Stimulated activated CD4-positive, alpha-beta T cell treated with anti-CD3 and anti-CD28 coated beads, Interleukin-12 subunit alpha, Interleukin-12 subunit beta, amount 100 ng/mL, for 4 hours (primary cell): ENCODE measurements around the gene ADGRG7.

Experiments used
- DNase-seq: peaks from one replicate; pipeline ENCODE4 v3.0.0-alpha.2; 2020

Gene ADGRG7

DNA sequence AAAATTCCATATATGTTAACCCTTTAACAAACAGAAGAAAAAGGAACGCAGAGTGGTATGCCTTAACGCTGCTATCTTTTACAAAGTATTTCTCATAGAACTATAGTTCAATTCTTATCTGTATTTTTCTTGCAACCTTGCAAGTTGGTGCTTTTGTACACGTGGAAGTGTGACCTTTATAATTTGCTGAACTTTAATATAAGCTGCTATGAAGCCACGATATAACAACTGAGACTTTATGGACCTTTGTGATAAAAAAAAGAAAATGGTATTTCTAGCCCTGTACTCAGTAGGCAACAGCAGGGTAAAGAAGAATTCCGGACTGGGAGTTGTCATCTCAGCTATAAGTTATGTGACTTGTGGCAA lies 93.6 kb downstream of the ADGRG7 start:
- no peak for DNase-seq

DNA sequence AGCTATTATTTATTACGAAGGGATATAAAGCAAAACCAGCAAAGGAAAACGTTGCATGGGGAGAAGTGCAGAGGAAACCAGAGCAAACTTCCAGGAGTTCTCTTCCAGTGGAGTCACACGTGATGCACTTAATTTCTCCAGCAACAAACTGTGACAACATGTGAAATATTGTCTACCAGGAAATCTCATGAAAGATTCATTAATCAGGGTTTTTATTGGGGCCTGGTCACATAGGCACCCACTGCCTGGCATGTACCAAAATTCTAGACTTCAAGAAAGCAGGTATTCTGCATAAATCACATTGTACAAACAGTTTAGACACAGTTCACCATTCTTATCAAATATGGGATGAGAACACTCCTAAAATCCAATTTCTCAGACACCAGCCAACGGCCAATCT lies 94.5 kb downstream of the ADGRG7 start:
- no peak for DNase-seq

DNA sequence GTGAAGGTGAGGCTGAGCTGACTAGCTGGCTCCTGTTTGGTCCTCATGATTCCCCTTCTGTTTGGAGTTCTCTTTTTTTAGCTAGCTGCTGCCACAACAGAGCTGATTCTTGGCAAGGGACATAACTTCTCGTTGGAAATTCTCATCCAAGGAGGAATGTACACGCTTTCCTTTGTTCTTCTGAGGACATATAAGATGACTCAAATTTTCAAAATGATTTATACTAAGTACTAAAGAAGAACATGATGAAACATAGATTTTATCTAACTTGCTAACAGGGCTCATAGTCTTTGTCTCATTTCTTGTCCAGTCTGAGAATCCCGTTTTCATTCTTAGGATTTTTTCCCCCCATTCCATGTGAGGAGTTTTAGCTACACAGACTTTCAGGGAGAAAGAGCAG lies 97.0 kb downstream of the ADGRG7 start:
- DNase-seq, result no peak

DNA sequence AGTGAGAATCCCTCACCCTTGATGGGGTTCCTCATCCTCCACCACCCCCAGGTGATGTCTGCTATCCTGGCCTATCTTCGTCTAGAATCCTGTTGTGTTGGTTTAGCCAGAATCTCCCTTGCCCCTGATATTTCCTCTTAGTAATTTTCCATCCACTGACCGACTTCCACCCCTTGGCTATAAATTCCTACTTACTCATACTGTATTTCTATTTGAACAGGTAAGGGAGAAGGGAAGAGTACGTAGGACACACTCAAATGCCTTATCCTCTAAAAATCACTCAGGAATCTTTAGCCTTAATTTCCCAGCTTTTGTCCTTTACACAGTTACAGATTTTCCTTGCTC lies 99.2 kb downstream of the ADGRG7 start:
- no peak for DNase-seq

DNA sequence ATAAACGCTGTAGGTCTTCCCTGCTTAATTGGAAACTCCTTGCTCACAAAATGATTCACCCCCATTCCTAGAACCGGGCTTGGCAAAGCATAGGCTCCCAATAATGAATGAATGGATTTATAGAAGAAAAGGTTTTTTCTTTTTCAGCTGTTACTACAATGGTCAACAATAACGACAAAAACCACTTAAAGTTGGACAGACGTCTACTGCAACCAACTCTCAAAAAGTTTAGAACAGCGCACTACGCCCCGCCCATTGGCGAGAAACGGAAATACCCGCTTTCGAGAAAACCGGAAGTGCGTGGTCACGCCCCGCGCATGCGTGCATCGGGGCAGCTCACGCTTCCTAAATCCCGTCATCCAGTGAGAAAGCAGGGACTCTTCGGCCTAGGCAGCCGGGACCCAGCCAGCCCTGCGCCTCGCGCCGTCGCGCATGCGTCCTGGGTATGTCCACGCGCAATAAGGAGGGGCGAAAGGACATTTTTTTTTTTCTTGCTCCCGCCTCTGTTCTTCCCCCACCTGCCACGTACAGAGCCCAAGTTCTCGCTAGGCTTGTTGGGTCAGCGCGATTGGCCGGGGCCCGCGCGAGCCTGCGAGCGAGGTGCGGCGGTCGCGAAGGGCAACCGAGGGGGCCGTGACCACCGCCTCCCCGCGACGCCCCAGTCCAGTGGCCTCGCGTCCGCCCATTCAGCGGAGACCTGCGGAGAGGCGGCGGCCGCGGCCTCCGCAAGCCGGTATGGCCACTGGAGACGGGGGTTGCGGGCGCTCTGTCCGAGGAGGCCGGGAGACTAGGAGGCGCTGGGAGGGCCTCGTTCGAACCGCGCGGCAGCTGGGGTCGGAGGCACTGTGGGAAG lies 99.8 kb downstream of the ADGRG7 start, which contains the start of gene TFG:
TSS of gene TFG (plus strand) at position 506 of the 853 bp plus-strand sequence. CDS start 4,192 bp downstream, outside the sequence.
- peak; percentile 97 for DNase-seq

DNA sequence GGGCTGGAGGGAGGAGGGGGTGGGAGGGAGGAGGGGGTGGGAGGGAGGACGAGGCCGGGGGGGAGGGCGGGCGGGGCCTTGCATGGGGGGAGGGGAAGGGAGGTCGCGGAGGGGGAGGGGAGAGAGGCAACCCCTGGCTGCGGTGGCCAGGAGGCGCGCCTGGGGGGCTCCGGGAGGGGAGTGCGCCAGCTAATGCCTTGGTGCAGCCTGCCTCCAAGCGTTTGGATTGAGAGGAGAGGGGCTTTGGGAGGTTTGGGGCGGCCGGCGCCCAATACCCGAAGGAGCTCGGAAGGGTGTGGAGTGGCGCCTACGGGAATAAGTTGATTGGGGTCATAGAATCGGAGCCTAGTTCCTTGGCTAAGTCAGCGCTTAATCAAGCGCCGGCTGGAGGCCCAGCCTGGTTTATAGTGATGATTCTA lies 100.5 kb downstream of the ADGRG7 start:
- DNase-seq, result peak; percentile 33

DNA sequence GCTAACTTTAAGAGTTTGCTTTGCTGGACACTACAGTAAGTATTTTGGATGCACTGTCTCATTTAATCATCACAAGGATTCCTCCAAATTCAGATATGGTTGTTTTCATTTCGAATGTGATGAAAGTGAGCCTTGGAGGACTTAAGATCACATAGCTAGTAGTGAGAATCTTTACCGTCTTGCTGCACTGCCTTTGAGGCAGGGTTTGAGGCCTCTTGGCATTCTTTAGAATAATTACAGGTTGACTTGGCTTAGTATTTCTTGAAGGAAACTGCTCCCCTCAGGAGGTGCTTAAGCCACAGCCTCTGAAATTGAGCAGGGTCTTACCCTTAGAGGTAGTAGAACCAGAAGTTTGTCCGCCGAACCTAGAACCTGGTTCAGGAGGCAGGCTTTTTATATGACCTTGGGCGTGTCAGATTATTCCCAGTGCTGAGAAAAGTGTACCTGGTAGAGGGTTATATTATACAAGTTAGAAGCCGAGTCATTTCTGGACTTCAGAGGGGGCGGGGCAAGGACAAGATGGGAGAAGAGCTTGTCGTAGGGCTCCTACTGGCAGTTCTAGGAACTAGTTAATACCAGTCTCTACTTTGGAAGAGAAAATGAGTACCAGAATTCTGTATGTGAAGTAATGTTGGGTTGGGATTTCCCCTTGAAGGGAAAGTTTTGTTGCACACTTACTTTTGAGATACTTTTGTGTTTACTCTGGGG lies 101.0 kb downstream of the ADGRG7 start:
- peak; percentile 61 for DNase-seq

DNA sequence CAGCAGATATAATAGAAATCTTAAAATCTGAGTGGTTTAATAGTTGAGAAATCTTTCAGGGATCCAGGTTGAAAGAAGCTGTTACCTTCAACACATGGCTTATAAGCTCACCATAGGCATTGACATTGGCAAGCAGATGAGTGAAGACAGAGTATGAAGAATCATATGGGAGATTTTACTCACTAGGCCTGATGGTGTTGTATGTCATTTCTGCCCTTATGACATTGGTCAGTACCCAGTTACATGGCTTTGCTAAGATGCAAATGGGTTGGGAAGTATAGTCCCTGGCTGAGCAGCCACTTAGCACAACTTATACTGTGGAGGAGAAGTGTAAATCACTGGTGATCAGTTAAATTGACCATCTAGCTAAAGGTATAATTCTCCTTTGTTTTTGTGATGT lies 105.8 kb downstream of the ADGRG7 start:
- DNase-seq, result no peak

DNA sequence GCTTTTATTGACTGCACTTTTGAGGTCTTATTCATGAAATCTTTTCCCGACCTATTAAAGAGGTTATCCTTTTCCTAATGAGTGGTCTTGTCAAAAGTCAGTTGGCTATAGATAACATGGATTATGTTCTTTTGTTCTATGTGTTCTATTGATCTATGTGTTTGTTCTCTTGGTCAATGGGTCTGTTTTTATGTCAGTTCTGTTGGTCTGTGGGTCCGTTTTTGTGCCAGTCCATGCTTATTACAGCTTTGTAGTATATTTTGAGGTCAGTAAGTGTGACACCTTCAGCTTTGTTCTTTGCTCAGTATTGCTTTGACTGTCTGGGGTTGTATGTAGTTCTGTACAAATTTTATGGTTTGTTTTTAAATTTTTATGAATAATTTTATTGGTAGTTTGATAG lies 107.7 kb downstream of the ADGRG7 start:
- no peak for DNase-seq

DNA sequence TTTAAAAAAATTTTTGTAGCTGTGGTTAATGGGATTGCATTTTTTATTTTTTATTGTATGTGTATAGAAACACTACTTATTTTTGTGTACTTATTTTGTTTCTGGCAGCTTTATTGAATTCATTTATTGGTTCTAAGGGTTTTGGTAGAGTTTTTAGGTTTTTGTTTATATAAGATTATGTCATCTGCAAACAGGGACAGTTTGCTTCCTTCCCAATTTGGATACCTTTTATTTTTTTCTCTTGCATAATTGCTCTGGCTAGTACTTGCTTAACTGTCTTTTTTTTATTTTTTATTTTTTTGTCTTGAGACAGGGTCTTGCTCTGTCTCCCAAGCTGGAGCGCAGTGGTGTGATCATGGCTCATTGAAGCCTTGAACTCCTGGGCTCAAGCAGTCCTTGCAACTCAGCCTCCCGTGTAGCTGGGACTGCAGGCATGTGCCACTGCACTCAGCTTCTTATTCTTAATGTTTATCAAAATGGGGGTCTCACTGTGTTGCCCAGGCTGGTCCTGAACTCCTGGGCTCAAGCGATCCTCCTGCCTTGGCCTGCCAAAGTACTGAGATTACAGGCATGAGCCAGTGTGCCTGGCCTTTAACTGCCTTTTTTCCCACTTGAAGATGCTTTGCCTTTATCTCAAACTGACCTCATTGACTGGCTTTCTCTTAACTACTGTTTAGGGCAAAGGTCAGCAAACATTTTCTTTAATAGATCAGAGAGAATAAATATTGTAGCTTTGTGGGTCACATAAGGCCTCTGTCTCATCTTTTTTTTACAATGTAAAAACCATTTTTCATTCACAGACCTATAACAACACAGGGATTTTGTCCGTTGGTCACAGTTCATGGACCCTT lies 108.5 kb downstream of the ADGRG7 start:
- DNase-seq, result no peak

DNA sequence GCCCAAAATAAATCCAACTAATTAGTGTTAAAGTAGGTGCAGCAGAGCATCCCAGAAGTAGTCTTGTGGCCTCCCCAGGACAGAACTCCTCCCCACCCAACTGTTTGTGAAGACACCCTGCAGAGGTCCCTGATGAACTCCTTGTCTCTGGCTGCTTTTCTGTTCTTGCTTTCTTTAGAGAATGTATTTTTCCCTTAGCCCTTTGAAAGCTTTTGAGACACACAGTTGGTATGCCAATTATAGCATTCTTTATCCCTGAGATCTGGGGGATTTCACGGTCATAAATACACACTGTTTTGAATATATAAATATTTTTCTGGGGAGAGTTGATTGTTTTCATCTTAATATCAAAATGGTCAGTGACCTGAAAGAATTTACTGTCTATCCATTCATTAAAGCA lies 109.7 kb downstream of the ADGRG7 start:
- DNase-seq, result no peak

DNA sequence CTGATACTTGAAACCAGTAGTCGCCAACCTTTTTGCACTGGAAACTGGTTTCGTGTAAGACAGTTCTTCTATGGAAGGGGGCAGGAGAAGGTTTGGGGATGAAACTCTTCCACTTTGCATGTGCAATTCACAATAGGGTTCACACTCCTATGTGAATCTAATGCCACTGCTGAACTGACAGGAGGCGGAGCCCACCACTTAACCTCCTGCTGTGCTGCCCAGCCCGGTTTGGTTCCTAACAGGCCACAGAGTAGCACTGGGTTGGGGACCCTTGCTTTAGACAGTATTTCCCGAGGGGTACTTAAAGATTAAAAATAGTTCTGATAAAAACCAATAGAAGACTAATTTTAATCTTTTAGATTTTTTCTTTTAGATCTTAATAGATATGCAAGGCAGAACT lies 111.0 kb downstream of the ADGRG7 start:
- DNase-seq, result no peak

DNA sequence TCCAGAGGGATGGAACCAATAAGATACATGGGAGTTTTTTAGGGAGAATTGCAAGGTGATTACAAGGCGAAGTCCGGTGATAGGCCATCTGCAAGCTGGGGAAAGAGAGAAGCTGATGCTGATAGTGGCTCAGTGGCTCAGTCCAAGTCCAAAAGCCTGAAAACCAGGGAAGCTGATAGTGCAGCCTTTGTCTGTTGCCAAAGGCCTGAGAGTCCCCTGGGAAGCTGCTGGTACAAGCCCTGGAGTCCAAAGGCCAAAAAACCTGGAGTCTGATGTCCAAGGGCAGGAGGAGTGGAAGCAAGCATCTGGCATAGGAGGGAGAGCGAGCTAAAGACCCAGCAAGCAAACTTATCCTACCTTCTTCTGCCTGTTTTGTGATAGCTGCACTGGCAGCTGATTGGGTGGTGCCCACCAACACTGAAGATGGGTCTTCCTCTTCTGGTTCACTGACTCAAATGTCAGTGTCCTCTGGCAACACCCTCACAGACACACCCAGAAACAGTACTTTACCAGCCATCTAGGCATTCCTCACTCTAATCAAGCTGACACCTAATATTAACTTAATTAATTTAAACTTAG lies 116.6 kb downstream of the ADGRG7 start:
- no peak for DNase-seq

DNA sequence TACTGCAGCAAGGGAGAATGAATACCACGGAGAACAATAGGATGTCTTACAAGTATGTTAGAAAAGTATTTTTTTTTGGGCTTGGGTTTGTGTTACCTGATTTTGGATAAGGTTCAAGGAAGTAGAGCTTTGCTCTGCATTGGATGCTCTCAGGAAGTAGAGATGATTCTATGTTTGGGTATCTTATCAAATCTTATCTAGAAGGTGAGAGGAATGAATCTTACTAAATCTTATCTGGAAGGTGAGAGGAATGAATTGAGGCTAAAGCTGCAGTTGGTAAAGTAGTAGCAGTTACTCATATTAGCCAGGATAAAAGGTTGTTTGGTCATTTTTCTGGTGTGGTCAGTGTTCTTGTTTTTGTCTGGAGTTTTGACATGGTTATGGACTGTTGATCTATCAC lies 117.3 kb downstream of the ADGRG7 start:
- no peak for DNase-seq

DNA sequence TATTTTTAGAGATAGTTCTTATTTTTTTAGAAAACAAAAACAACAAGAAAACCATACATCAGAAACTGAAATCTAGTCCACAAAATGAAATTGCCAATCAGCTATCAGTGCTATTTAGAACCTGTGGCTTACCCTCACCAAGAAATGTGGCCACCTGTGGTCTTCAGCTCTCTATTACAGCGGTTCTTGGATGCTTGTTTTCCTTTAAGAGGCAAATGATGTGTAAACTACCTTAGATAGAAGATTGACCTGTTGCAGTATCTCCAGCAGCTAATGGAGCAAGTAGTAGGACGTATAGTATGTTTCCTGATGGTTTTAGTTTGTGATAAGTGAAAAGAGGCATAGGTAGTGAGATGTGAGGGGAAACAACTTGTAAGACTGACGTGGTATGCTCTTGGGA lies 121.1 kb downstream of the ADGRG7 start:
- no peak for DNase-seq

DNA sequence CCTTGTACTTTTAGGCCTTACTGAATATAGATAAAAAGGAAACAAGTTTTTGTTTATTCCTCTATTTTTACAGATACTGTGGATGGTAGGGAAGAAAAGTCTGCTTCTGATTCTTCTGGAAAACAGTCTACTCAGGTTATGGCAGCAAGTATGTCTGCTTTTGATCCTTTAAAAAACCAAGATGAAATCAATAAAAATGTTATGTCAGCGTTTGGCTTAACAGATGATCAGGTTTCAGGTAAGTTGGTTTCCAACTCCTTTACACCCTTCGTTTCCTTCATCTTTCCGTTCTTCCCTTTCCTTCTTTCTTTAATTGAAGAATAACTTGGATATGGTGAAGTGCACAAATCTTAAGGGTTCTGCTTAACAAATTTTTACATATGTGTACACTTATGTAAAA lies 123.0 kb downstream of the ADGRG7 start:
- DNase-seq, result no peak

DNA sequence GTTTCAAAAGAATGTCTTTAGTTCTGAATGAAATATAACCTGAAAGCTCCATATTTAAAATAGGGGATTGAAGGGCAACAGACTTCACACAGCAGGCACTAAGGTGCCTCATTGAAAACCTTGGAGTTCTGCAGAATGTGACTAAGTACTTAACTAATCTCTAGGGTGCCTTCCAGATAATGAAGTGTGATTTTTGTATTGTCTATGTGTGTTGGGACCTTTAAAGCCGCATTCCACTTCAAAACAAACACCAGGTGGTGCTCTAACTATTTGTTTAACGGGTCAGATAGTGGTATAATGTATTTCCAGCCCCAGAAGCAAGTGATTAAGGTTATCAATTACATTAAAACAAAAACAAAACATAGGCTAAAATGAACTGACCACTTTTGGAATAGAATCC lies 127.9 kb downstream of the ADGRG7 start:
- no peak for DNase-seq

DNA sequence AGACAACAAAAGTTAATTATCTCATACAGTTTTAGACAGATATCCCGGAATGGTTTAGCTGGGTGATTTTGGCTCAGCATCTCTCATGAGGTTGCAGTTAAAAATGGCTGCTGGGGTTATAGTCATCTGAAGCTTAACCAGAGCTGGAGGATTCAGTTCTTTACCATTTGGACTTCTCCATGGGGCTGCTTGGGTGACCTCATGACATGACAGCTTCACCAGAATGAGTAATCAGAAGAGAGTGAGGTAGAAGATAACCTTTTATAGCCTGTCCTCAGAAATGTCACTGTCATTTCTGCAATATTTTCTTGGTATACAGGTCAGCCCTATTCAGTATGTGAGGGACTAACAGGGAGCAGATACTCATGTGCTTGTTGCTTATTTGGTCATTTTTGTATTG lies 130.8 kb downstream of the ADGRG7 start:
- no peak for DNase-seq

DNA sequence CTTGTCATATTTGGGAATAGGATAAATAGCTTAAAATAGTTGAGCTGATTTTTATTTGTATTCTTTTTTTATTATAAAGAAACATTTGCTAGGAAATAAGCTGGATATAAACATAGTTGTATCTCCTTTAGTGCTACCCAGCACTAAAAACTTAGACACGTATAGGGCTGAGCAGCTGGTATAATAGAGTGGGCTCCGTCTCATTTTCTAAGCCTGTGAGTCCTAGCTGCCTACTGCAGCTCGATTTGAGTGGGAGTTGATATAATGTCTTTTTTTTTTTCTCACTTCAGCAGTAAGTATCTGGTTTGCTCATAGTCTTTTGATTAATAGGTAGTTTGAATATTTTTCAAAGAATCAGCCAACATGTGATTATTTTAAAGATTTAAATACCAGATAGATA lies 134.1 kb downstream of the ADGRG7 start:
- DNase-seq, result no peak

DNA sequence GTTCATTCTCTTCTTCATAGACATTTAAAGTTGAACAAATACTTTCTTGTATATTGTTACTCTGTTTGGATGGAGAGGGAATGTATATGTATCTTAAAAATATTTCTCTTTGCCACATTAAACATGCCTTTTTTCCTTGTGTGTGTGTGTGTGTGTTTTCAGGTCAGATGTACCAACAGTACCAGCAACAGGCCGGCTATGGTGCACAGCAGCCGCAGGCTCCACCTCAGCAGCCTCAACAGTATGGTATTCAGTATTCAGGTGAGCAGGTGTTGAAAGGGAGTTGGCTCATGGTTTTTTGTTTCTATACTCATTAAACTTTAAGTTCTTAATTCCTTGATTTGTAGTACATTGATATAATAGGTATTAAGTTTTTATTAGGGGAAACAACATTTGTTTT lies 135.3 kb downstream of the ADGRG7 start:
- no peak for DNase-seq
